AG09309 (cell line): Measurements from ENCODE around the gene KSR1.

ENCODE experiments used
- DNase-seq: peaks from one replicate; pipeline ENCODE4 v3.0.0-alpha.2; 2010; ENCODE audit warnings: low read depth
- H3K4me3 ChIP-seq: 2 replicates; pipeline ENCODE4 v1.5.1; 2011; ENCODE audit warnings: mild to moderate bottlenecking, low read depth, low read length, moderate library complexity; ENCODE audit not compliant: control insufficient read depth
- TF ChIP-seq, protein P1 (sequence below): IDR thresholded peaks from 2 replicates; pipeline ENCODE4 v1.5.1; 2011; ENCODE audit warnings: mild to moderate bottlenecking, low read depth, low read length, inconsistent platforms; ENCODE audit not compliant: insufficient read depth, control insufficient read depth; ENCODE audit errors: missing control alignments

Gene KSR1

DNA sequence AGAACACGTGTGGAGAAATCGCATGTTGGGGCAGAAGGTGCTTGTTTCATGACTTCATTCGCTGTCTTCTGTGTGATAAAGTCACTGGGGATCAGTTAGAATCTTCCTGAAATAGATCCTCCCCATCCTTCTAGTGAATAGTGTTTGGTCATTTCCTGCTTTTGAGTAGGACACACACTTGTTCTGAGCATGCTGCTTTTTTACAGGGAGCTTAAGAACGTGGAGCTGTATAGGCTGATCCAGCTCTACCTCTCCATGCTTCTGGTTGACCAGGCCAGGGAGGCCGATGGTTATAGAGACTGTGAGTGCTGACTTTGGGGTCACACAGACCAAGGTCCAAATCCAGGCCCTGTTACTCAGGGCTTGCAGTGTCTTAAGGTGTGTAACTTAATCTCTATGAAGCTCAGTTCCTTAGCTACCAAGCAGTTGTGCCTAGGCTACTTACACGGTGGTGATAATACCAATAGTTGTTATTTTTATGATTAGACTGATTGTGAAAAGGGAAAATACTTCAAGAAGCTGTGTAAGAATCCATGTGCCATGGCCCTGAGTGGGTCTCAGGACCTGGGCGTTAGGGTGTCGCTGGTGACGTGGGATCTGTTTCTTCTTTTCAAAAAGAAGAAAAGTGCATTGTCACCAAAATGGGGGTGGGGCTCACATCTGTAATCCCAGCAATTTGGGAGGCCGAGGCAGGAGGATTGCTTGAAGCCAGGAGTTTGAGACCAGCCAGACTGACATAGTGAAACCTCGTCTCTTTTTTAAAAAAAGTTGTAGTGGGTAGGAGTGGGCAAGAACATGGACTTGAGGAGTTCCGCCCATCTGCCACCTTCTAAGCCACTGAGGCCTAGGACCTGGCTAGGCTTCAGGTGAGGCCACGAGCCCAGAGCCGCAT lies 110.7 kb downstream of the KSR1 start:
- DNase-seq, result no peak
- no peak overlapping the region for H3K4me3 ChIP-seq
- TF ChIP-seq, protein P1, sequence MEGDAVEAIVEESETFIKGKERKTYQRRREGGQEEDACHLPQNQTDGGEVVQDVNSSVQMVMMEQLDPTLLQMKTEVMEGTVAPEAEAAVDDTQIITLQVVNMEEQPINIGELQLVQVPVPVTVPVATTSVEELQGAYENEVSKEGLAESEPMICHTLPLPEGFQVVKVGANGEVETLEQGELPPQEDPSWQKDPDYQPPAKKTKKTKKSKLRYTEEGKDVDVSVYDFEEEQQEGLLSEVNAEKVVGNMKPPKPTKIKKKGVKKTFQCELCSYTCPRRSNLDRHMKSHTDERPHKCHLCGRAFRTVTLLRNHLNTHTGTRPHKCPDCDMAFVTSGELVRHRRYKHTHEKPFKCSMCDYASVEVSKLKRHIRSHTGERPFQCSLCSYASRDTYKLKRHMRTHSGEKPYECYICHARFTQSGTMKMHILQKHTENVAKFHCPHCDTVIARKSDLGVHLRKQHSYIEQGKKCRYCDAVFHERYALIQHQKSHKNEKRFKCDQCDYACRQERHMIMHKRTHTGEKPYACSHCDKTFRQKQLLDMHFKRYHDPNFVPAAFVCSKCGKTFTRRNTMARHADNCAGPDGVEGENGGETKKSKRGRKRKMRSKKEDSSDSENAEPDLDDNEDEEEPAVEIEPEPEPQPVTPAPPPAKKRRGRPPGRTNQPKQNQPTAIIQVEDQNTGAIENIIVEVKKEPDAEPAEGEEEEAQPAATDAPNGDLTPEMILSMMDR, result no peak

GRCh38 chr17:27567563-27567859 lies 111.3 kb downstream of the KSR1 start:
- H3K4me3 ChIP-seq, result no peak overlapping the region
- TF ChIP-seq, protein P1, result no peak
- DNase-seq, result no peak

DNA sequence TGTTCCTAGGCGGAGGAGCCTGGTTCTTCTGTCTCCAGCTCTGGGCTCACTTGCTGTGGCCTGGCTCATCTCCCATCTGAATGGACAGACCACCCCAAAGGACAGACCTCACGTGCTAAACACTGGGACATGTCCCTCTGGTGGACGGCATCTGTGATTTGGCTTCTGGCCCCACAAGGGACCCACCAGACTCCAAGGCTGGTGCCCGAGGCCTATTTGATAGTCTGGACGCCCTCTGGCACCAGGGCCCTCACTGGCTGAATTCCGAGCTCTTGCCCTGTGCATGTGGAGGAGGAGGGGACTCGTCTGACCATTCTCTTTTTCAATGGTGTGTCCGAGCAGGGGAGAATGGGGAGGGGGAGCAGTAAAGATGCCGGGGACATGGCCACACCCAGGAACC lies 112.0 kb downstream of the KSR1 start:
- no peak overlapping the region for H3K4me3 ChIP-seq
- TF ChIP-seq, protein P1, result no peak
- no peak for DNase-seq

DNA sequence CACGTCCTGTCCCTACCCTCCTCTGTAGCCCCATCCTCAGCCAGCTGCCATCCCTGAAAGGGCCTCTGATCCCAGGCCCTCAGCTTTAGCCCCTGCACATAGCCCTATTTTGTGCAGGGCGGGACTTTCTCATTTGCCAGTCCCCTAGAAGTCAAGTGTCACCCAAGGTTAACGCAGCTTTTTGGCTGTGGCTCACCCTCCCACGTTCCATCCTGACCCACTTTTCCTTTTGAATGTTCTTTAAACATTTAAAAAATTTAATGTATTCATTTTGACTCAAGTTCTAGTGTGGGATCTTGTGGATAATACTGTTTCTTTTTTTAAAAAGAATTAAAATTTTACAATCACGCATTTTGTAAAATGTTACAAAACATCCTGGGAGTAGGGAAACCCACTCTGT lies 112.6 kb downstream of the KSR1 start:
- no peak overlapping the region for H3K4me3 ChIP-seq
- no peak for DNase-seq
- TF ChIP-seq, protein P1, result no peak

DNA sequence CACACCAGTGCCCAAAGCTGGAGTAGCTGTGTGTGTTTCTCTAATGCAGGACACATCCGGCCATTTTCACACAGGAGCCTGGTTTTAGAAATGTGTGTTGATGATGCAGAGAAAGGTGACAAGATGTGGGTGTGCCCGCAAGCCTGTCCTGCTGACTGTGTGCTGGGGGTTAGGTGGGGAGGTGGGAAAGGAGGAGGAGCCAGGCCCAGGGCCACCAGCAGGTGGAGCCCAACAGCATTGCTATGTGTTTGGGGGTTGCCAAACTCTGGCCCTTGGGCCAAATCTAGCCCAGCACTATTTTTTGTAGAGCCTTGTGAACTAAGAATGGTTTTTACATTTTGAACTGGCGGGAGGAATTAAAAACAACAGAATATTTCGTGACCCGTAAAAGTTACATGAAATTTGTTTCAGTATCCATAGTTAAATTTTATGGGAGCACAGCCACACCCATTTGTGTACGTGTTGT lies 113.0 kb downstream of the KSR1 start:
- TF ChIP-seq, protein P1, result peak; percentile 62
- no peak for DNase-seq
- no peak overlapping the region for H3K4me3 ChIP-seq

GRCh38 chr17:27569884-27570577 lies 113.8 kb downstream of the KSR1 start:
- no peak overlapping the region for H3K4me3 ChIP-seq
- DNase-seq, result no peak
- TF ChIP-seq, protein P1, result no peak

GRCh38 chr17:27570578-27570914 lies 114.3 kb downstream of the KSR1 start:
- DNase-seq, result no peak
- no peak overlapping the region for H3K4me3 ChIP-seq

More at GRCh38 chr17:27570578-27570914, 114.3 kb downstream of the KSR1 start:
- TF ChIP-seq, protein P1, result no peak
